Brain pericyte (primary cell): ENCODE results near the gene BLOC1S1.

Experiments used
- DNase-seq: peaks from one replicate; pipeline ENCODE4 v3.0.0-alpha.2; 2012; ENCODE audit warnings: low read depth, low spot score

The BLOC1S1 gene

GRCh38 chr12:55715833-55716581 is at the start of gene BLOC1S1:
TSS of gene BLOC1S1 (plus strand) at chr12:55716046. CDS start at chr12:55716052, 6 bp downstream.
- DNase-seq: peak; percentile 73

GRCh38 chr12:55666508-55666907 is 49.3 kb upstream of the BLOC1S1 start:
- no peak for DNase-seq

DNA sequence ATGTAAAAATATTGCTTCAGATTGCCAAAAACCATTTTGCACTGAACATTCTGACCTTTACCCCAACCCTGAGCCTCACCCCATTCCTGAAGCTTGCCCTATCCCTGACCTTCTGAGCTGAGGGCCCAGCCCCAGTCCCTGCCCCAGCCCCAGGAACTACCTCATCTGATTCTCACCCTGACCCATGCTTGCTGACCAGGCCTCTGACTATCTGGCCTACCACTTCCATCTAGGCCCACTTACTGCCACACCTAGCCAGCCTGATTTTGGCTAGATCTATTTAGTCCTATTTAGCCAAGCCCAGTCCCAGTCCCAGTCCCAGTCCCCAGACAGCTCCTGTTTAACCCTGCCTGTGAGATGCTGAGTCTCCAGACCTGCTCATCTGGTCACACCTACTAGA is 45.6 kb upstream of the BLOC1S1 start:
- no peak for DNase-seq

GRCh38 chr12:55671746-55672145 is 44.1 kb upstream of the BLOC1S1 start:
- no peak for DNase-seq

- DNase-seq: no peak
These were observed 42.2 kb upstream of the BLOC1S1 start for GRCh38 chr12:55673638-55674037.

- no peak for DNase-seq
These were observed 40.2 kb upstream of the BLOC1S1 start for GRCh38 chr12:55675666-55676065.

GRCh38 chr12:55676707-55677106 is 39.1 kb upstream of the BLOC1S1 start:
- DNase-seq: no peak

- DNase-seq: no peak
These were observed 36.2 kb upstream of the BLOC1S1 start for GRCh38 chr12:55679691-55680090.

- no peak for DNase-seq
These were observed 34.4 kb upstream of the BLOC1S1 start for GRCh38 chr12:55681142-55682077.

- no peak for DNase-seq
These were observed 33.6 kb upstream of the BLOC1S1 start for GRCh38 chr12:55682087-55682796.

DNA sequence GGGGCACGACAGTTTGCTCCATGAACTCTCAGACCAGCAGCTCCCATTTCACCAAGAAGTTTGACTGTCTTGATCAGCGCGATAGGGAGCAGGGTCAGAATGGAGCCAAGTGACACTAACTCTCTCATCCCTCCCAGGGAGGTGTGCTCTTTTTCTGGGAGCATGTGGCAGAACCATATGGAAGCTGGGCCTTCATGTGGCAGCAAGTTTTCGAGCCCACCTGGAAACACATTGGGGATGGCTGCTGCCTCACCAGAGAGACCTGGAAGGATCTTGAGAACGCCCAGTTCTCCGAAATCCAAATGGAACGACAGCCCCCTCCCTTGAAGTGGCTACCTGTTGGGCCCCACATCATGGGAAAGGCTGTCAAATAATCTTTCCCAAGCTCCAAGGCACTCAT is 32.2 kb upstream of the BLOC1S1 start:
- no peak for DNase-seq

- DNase-seq: no peak
These were observed 31.0 kb upstream of the BLOC1S1 start for GRCh38 chr12:55684761-55685370.

DNA sequence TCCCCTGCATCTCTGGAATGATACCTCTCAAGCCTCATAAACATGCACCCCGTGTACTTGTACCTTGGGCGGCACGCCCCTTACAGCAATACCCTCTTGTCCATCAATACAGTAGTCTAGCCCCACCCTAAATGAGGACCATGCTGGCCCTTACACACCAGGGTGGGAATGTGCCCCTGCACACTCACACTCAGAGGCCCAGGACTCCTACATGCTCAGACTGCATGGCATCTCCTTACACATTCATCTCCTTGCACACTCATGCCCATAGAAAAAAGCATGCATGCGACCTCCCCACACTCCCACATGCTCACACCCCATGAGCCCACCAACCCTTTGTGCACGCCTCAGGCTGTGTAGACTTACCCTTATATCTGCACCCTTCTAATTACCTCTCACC is 30.2 kb upstream of the BLOC1S1 start:
- DNase-seq: no peak

- no peak for DNase-seq
These were observed 29.4 kb upstream of the BLOC1S1 start for GRCh38 chr12:55686366-55687010.

DNA sequence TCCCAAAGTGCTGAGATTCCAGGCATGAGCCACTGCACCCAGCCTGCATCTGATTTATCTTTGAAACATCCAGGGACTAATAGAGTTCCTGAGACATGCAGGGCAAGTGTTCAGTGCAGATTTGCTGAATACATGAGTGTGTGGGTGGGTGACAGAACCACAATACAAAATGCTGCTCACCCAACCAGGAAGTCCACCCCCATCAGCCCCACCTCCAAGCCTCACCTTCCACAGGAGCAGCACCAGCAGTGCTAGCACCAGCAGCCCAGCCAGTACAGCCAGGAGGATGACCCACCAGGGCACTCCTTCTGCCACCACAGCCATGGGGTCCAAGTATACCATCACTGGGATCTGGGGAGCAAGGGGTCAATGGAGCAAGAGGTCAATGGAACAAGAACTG is 28.1 kb upstream of the BLOC1S1 start:
- no peak for DNase-seq

DNA sequence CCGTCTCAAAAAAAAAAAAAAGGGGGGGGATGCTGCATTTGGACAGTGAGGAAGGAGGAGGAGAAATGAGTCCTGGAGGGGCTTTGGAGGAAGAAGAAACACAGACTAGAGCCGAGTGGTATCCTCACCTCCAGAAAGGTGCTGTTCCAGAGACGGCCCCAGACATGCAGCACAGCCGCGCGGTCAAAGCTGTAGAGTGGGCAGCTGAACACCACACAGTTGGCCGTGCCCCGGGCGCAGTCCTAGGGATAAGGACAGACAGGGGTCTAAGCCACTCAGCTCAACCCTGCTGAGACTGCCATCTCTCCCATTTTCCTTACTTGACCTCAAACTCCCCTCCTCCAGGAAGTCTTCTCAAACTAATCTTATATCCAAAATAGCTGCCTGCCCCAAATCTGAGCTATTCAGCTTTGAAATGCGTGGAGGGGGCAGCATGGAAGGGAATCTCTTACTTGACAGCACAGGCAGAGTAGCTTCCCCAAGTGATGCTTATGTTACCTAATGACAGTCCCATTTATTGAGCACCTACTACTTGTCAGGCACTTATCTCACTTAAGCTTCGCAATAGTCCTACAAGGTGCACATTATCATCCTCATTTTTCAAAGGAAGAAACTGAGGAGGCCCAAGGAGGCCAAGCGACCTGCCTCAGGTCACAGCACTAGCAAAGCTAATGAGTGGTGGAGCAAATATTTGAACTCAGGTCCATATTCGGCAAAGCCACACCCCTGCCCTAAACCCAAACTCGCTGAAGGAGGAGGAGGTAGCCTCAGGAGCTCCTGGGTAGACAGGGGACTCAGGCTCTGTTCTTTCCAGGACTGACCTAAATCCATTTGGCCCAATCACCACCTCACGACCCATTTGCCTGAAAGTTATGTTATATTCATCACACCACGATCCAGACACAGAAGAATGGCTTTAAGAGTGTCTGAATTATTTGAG is 26.9 kb upstream of the BLOC1S1 start:
- no peak for DNase-seq

DNA sequence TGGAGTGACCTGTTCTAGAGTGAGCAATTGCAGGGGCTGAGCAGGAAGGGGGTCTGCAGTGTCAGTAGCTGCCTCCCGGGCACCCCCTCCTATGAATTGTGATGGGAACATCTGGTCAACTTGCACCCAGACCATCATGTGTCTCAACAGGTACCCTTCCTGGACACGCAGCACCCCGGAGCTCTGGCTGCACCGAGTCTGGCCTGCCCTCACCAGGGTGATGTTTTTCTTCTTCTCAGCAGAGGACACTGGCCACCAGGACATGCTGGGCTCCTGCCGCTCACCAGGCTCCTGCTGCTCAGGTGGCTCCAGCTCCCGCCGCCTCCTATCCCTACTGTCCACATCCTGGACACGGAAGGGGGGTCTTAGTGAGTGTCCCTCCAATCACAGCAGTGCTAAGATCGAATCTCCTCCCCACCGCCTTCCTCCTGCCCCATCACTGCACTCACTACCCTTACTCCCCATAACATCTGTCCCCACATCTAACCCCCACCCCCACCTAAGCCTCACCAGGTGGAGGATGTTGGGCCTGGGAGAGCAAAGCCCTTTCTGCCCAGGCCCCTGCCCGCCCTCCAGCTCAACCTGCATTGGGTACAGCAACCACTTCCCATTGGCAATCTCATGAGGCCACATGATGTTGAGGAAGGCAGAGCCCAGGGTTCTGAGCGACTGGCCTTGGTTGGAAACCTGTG is 23.1 kb upstream of the BLOC1S1 start:
- no peak for DNase-seq

DNA sequence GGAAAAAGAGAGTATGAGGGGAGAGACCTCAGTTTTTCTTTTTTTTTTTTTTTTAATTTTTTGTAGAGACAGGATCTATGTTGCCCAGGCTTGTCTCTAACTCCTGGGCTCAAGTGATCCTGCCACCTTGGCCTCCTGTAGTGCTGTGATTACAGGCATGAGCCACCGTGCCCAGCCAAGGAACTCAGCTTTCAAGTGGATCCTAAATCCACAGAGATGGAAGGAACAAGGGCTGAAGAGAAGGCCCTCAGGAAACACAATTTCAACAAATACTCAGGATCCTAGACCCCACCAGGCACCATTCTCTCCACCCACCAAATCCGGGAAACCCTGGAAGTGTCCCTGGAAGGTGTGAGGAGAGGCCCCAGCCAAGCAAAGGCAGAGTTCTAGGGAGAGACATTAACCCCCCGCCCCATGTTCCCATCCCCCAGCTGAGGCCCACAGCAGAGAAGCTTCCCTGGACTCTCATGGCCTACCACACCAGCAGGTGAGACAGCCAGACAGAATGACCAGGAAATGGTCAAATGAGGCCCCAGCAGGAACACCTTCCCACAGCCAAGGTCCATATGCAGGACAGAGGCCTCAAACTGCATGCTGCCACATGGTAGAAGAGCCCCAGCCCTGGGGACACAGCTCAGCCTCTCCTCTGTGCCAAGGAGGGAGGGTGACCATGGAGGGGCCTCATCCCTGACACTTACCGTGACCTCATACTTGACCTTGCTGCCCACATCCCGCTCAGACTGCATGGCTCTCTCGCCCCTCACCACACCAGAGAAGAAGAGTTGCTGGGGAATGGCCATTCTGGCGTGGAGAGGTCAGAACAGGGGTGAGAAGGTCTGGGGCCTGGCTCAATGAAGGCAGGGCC is 22.3 kb upstream of the BLOC1S1 start:
- DNase-seq: no peak

GRCh38 chr12:55694188-55694515 is 21.7 kb upstream of the BLOC1S1 start:
- DNase-seq: no peak
